HEK293 (cell line): ENCODE measurements around the gene MAT2A.

Experiments used
- CTCF ChIA-PET: fragments of 350-600 bp; formaldehyde crosslinking; extraction: SDS; loops from one replicate; lab custom pipeline; 2021; ENCODE audit warnings: antibody characterized with exemption; lab: Yijun Ruan, JAX
- POLR2A ChIA-PET: fragments of 300-600 bp; formaldehyde crosslinking; extraction: SDS; loops from one replicate; lab custom pipeline; 2020; ENCODE audit warnings: antibody characterized with exemption, inconsistent platforms; lab: Yijun Ruan, JAX
- H3K27ac ChIP-seq: fragments of 200-500 bp; sonication (Bioruptor generic); 2 replicates; pipeline ENCODE4 v1.5.1; 2014; ENCODE audit warnings: low read depth, low read length, control low read depth, inconsistent platforms; ENCODE audit errors: extremely low read depth
- H3K36me3 ChIP-seq, 2 experiments: fragments of 200-500 bp in 1 of 2; sonication (Bioruptor generic) in 1 of 2; 1 replicate in 1 of 2; 2 replicates in 1 of 2; pipeline ENCODE4 v1.5.1; 2014 to 2017; ENCODE audit warnings: inconsistent platforms in 2 of 2, low read length in 2 of 2; ENCODE audit not compliant: control insufficient read depth in 2 of 2, insufficient read depth in 1 of 2
- H3K4me1 ChIP-seq: fragments of 200-500 bp; sonication (Bioruptor generic); 2 replicates; pipeline ENCODE4 v1.5.1; 2014; ENCODE audit warnings: mild to moderate bottlenecking, low read length, inconsistent platforms; ENCODE audit not compliant: control insufficient read depth, insufficient read depth
- H3K4me3 ChIP-seq: 2 replicates; pipeline ENCODE4 v1.5.1; 2011; ENCODE audit warnings: low read depth, mild to moderate bottlenecking, control low read depth, low read length, moderate library complexity
- H3K9me3 ChIP-seq: fragments of 200-500 bp; sonication (Bioruptor generic); 2 replicates; pipeline ENCODE4 v1.5.1; 2014; ENCODE audit warnings: low read depth, low read length, inconsistent platforms; ENCODE audit not compliant: control insufficient read depth, insufficient read depth
- FEZF1 ChIP-seq: fragments of 450-650 bp; formaldehyde crosslinking; IDR thresholded peaks from 2 replicates; pipeline ENCODE4 v1.5.1; 2016; ENCODE audit warnings: missing biosample characterization, missing genetic modification characterization
- HOXC10 ChIP-seq: sonication (generic); formaldehyde crosslinking; IDR thresholded peaks from 2 replicates; pipeline ENCODE4 v1.8.1; 2023; ENCODE audit warnings: mild to moderate bottlenecking, missing genetic modification reagents
- MEIS1 ChIP-seq: sonication (generic); formaldehyde crosslinking; IDR thresholded peaks from 2 replicates; pipeline ENCODE4 v1.8.1; 2022; ENCODE audit warnings: missing genetic modification reagents, mild to moderate bottlenecking, borderline replicate concordance
- MYNN ChIP-seq: fragments of 450-650 bp; formaldehyde crosslinking; IDR thresholded peaks from 2 replicates; pipeline ENCODE4 v1.5.1; 2016; ENCODE audit warnings: missing biosample characterization, missing genetic modification characterization, borderline replicate concordance
- PRDM4 ChIP-seq: fragments of 450-650 bp; formaldehyde crosslinking; IDR thresholded peaks from 2 replicates; pipeline ENCODE4 v1.5.1; 2017; ENCODE audit warnings: missing biosample characterization, missing genetic modification characterization
- SP3 ChIP-seq: fragments of 450-650 bp; formaldehyde crosslinking; IDR thresholded peaks from 2 replicates; pipeline ENCODE4 v1.5.1; 2016; ENCODE audit warnings: missing biosample characterization, missing genetic modification characterization
- SP7 ChIP-seq: fragments of 450-650 bp; formaldehyde crosslinking; IDR thresholded peaks from 2 replicates; pipeline ENCODE4 v1.5.1; 2016; ENCODE audit warnings: missing biosample characterization, missing genetic modification characterization
- TCF7L2 ChIP-seq: IDR thresholded peaks from 2 replicates; pipeline ENCODE4 v1.6.1; 2011; ENCODE audit warnings: low read depth, mild to moderate bottlenecking, inconsistent platforms, low read length, moderate library complexity, borderline replicate concordance
- ZBTB26 ChIP-seq: fragments of 450-650 bp; formaldehyde crosslinking; optimal IDR thresholded peaks from 2 replicates; pipeline ENCODE3; 2016; ENCODE audit warnings: missing biosample characterization, mild to moderate bottlenecking, missing genetic modification characterization
- ZFP37 ChIP-seq: fragments of 450-650 bp; formaldehyde crosslinking; IDR thresholded peaks from 2 replicates; pipeline ENCODE4 v1.5.1; 2016; ENCODE audit warnings: missing biosample characterization, missing genetic modification characterization
- ZNF114 ChIP-seq: fragments of 450-650 bp; formaldehyde crosslinking; IDR thresholded peaks from 2 replicates; pipeline ENCODE4 v1.5.0; 2017; ENCODE audit warnings: missing biosample characterization, missing genetic modification characterization
- ZNF155 ChIP-seq: fragments of 450-650 bp; formaldehyde crosslinking; IDR thresholded peaks from 2 replicates; pipeline ENCODE4 v1.5.1; 2016; ENCODE audit warnings: missing biosample characterization, missing genetic modification characterization
- ZNF184 ChIP-seq: fragments of 450-650 bp; IDR thresholded peaks from 2 replicates; pipeline ENCODE4 v1.5.1; 2018; ENCODE audit warnings: missing biosample characterization, mild to moderate bottlenecking, missing genetic modification characterization
- ZNF292 ChIP-seq: fragments of 450-650 bp; formaldehyde crosslinking; IDR thresholded peaks from 2 replicates; pipeline ENCODE4 v1.5.1; 2016; ENCODE audit warnings: low read depth, missing biosample characterization, missing genetic modification characterization, borderline replicate concordance
- ZNF354C ChIP-seq: fragments of 450-650 bp; formaldehyde crosslinking; IDR thresholded peaks from 2 replicates; pipeline ENCODE4 v1.5.1; 2016; ENCODE audit warnings: missing biosample characterization, missing genetic modification characterization, low read depth, borderline replicate concordance
- ZNF37A ChIP-seq: fragments of 450-650 bp; IDR thresholded peaks from 2 replicates; pipeline ENCODE4 v1.5.1; 2018; ENCODE audit warnings: missing biosample characterization, missing genetic modification characterization
- ZNF391 ChIP-seq: fragments of 450-650 bp; formaldehyde crosslinking; IDR thresholded peaks from 2 replicates; pipeline ENCODE4 v1.5.1; 2016; ENCODE audit warnings: low read depth, missing biosample characterization, missing genetic modification characterization, borderline replicate concordance
- ZNF423 ChIP-seq: fragments of 450-650 bp; formaldehyde crosslinking; IDR thresholded peaks from 2 replicates; pipeline ENCODE4 v1.5.1; 2016; ENCODE audit warnings: missing biosample characterization, missing genetic modification characterization
- ZNF433 ChIP-seq: fragments of 450-650 bp; formaldehyde crosslinking; IDR thresholded peaks from 2 replicates; pipeline ENCODE4 v1.5.1; 2016; ENCODE audit warnings: missing biosample characterization, missing genetic modification characterization, low read depth
- ZNF549 ChIP-seq: fragments of 450-650 bp; IDR thresholded peaks from 2 replicates; pipeline ENCODE4 v1.5.1; 2018; ENCODE audit warnings: missing biosample characterization, missing genetic modification characterization, mild to moderate bottlenecking, inconsistent platforms, moderate library complexity
- ZNF621 ChIP-seq: fragments of 450-650 bp; formaldehyde crosslinking; IDR thresholded peaks from 2 replicates; pipeline ENCODE4 v1.5.1; 2017; ENCODE audit warnings: missing biosample characterization, missing genetic modification characterization
- ZNF837 ChIP-seq: fragments of 450-650 bp; formaldehyde crosslinking; IDR thresholded peaks from 2 replicates; pipeline ENCODE4 v1.5.1; 2016; ENCODE audit warnings: missing biosample characterization, missing genetic modification characterization

The MAT2A gene

GRCh38 chr2:85496436-85496835 lies 42.5 kb upstream of the MAT2A start (continued):
- TF ChIP-seq PRDM4 (tag by site-specific recombination) (no peak), SP7 (tag by site-specific recombination) (no peak)
- TF ChIP-seq, all 188 proteins: peak for 0

- POLR2A ChIA-PET: interaction anchor here (1.7 kb wide), 1 partner anchor 41 kb away, joined by 6 read pairs; the partner anchor contains the start of gene MAT2A
- H3K4me1 ChIP-seq: no peaks in the 10 kb centered on the region
- CTCF ChIA-PET: no interaction called here
- no peak overlapping the region for H3K27ac ChIP-seq
- TF ChIP-seq ZNF391 (tag by site-specific recombination) (no peak), SP3 (tag by site-specific recombination) (no peak), TCF7L2 (no peak), ZNF621 (no peak), ZNF423 (tag by site-specific recombination) (no peak)
- H3K9me3 ChIP-seq: no peaks in the 10 kb centered on the region
- no peaks in the 10 kb centered on the region for H3K36me3 ChIP-seq
- no peak overlapping the region for H3K4me3 ChIP-seq
These were observed 40.9 kb upstream of the MAT2A start for GRCh38 chr2:85497944-85498630.

GRCh38 chr2:85501248-85501647 lies 37.7 kb upstream of the MAT2A start:
- Histone ChIP-seq H3K4me1 (no peaks in the 10 kb centered on the region), H3K27ac (no peak overlapping the region), H3K9me3 (no peaks in the 10 kb centered on the region), H3K4me3 (no peak overlapping the region), H3K36me3 (no peaks in the 10 kb centered on the region)
- ChIA-PET POLR2A (interaction anchor here (1.1 to 1.3 kb wide), 2 partner anchors 37 to 45 kb away, joined by 3 to 5 read pairs; partner anchors contain the start of gene MAT2A), CTCF (interaction anchor here (2.0 kb wide), 1 partner anchor 82 kb away, joined by 6 read pairs; no protein-coding TSS in a partner anchor)
- TF ChIP-seq ZFP37 (tag by site-specific recombination) (no peak), ZNF621 (no peak), ZNF433 (tag by site-specific recombination) (no peak), ZNF184 (tag by site-specific recombination) (no peak), ZNF114 (tag by site-specific recombination) (no peak), ZBTB26 (tag by site-specific recombination) (no peak), ZNF549 (tag by site-specific recombination) (no peak), HOXC10 (no peak), ZNF155 (no peak), SP3 (tag by site-specific recombination) (no peak), ZNF37A (tag by site-specific recombination) (no peak), MYNN (tag by site-specific recombination) (no peak), ZNF354C (no peak), ZNF292 (tag by site-specific recombination) (no peak), MEIS1 (CRISPR knock-in tag) (no peak), TCF7L2 (no peak), ZNF837 (tag by site-specific recombination) (no peak), FEZF1 (no peak)
